SK-N-SH treated with all-trans-retinoic acid at 6 μM for 48 hours (cell line): ENCODE results near the gene LRP8.

ENCODE experiments used
- ATAC-seq: fragments of 200-7000 bp; cut with Tn5 transposase; 3 replicates; pipeline ENCODE4 v1.9.1; 2020; ENCODE audit warnings: mild to moderate bottlenecking, moderate library complexity
- ARNTL ChIP-seq: fragments of 450-650 bp; formaldehyde crosslinking; IDR thresholded peaks from 2 replicates; pipeline ENCODE4 v1.5.0; 2020; ENCODE audit warnings: low read depth, mild to moderate bottlenecking, moderate library complexity, borderline replicate concordance
- BACH2 ChIP-seq: fragments of 250-450 bp; sonication (Bioruptor Pico); IDR thresholded peaks from 2 replicates; pipeline ENCODE4 v1.9.0; 2021; ENCODE audit warnings: mild to moderate bottlenecking, borderline replicate concordance
- CREB5 ChIP-seq: fragments of 250-450 bp; sonication (Bioruptor Pico); IDR thresholded peaks from 2 replicates; pipeline ENCODE4 v1.5.1; 2020; ENCODE audit warnings: low read depth, mild to moderate bottlenecking, moderate library complexity
- CSDC2 ChIP-seq: fragments of 250-450 bp; sonication (Bioruptor Pico); IDR thresholded peaks from 2 replicates; pipeline ENCODE4 v1.5.0; 2020; ENCODE audit warnings: mild to moderate bottlenecking, moderate library complexity
- CSRNP3 ChIP-seq: fragments of 250-450 bp; sonication (Bioruptor Pico); IDR thresholded peaks from 2 replicates; pipeline ENCODE4 v1.5.1; 2021; ENCODE audit warnings: mild to moderate bottlenecking, moderate library complexity
- ESRRG ChIP-seq: fragments of 250-450 bp; sonication (Bioruptor Pico); IDR thresholded peaks from 2 replicates; pipeline ENCODE4 v1.6.1; 2021; ENCODE audit warnings: mild to moderate bottlenecking
- GLIS3 ChIP-seq: fragments of 250-450 bp; sonication (Bioruptor Pico); IDR thresholded peaks from 2 replicates; pipeline ENCODE4 v1.5.0; 2020; ENCODE audit warnings: mild to moderate bottlenecking, moderate library complexity
- ISL1 ChIP-seq: fragments of 250-450 bp; sonication (Bioruptor Pico); IDR thresholded peaks from 2 replicates; pipeline ENCODE4 v2.1.2; 2022; ENCODE audit warnings: mild to moderate bottlenecking, moderate library complexity
- OSR1 ChIP-seq: fragments of 250-450 bp; sonication (Bioruptor Pico); IDR thresholded peaks from 2 replicates; pipeline ENCODE4 v1.8.0; 2022; ENCODE audit warnings: moderate library complexity, mild to moderate bottlenecking, inconsistent platforms
- PATZ1 ChIP-seq: fragments of 250-450 bp; sonication (Bioruptor Pico); IDR thresholded peaks from 2 replicates; pipeline ENCODE4 v1.8.0; 2020; ENCODE audit warnings: mild to moderate bottlenecking, moderate library complexity, borderline replicate concordance
- POU6F1 ChIP-seq: fragments of 250-450 bp; sonication (Bioruptor Pico); IDR thresholded peaks from 2 replicates; pipeline ENCODE4 v1.8.0; 2021; ENCODE audit warnings: low read depth, mild to moderate bottlenecking, moderate library complexity, borderline replicate concordance
- PPARA ChIP-seq: fragments of 250-450 bp; sonication (Bioruptor Pico); IDR thresholded peaks from 2 replicates; pipeline ENCODE4 v1.5.0; 2020; ENCODE audit warnings: mild to moderate bottlenecking, borderline replicate concordance
- SNAI2 ChIP-seq: fragments of 250-450 bp; sonication (Bioruptor Pico); IDR thresholded peaks from 2 replicates; pipeline ENCODE4 v1.5.0; 2020; ENCODE audit warnings: mild to moderate bottlenecking, moderate library complexity
- TCF4 ChIP-seq: fragments of 250-450 bp; sonication (Bioruptor Pico); IDR thresholded peaks from 2 replicates; pipeline ENCODE4 v1.8.0; 2021; ENCODE audit warnings: mild to moderate bottlenecking, moderate library complexity, borderline replicate concordance
- TOX ChIP-seq: fragments of 250-450 bp; sonication (Bioruptor Pico); IDR thresholded peaks from 2 replicates; pipeline ENCODE4 v1.8.0; 2021; ENCODE audit warnings: mild to moderate bottlenecking, moderate library complexity, borderline replicate concordance
- TSHZ2 ChIP-seq: fragments of 250-450 bp; sonication (Bioruptor Pico); IDR thresholded peaks from 2 replicates; pipeline ENCODE4 v1.5.0; 2020; ENCODE audit warnings: mild to moderate bottlenecking, moderate library complexity
- ZC3H10 ChIP-seq: fragments of 250-450 bp; sonication (Bioruptor Pico); IDR thresholded peaks from 2 replicates; pipeline ENCODE4 v1.5.1; 2021; ENCODE audit warnings: mild to moderate bottlenecking, moderate library complexity
- ZFP3 ChIP-seq: fragments of 250-450 bp; sonication (Bioruptor Pico); IDR thresholded peaks from 2 replicates; pipeline ENCODE4 v1.5.0; 2020; ENCODE audit warnings: mild to moderate bottlenecking, moderate library complexity
- ZFP30 ChIP-seq: fragments of 450-650 bp; formaldehyde crosslinking; IDR thresholded peaks from 2 replicates; pipeline ENCODE4 v1.5.0; 2022; ENCODE audit warnings: mild to moderate bottlenecking, moderate library complexity
- ZNF565 ChIP-seq: fragments of 450-650 bp; formaldehyde crosslinking; conservative IDR thresholded peaks from 2 replicates; pipeline ENCODE4 v1.5.0; 2020; ENCODE audit warnings: low read depth, mild to moderate bottlenecking, moderate library complexity
- ZNF70 ChIP-seq: fragments of 450-650 bp; formaldehyde crosslinking; IDR thresholded peaks from 2 replicates; pipeline ENCODE4 v1.5.0; 2020; ENCODE audit warnings: mild to moderate bottlenecking, moderate library complexity
- ZNF8 ChIP-seq: fragments of 450-650 bp; formaldehyde crosslinking; IDR thresholded peaks from 2 replicates; pipeline ENCODE4 v1.5.0; 2020; ENCODE audit warnings: mild to moderate bottlenecking, moderate library complexity

The LRP8 gene

GRCh38 chr1:53342735-53343470 is 15.0 kb upstream of the LRP8 start:
- no peak for ATAC-seq
- no peak for TF ChIP-seq ZC3H10 (CRISPR knock-in tag)
- no peak for TF ChIP-seq ZNF565 (CRISPR knock-in tag)
- no peak for TF ChIP-seq ZFP3 (CRISPR knock-in tag)
- no peak for TF ChIP-seq ISL1
- TF ChIP-seq ZNF70, result no peak
- no peak for TF ChIP-seq PPARA (CRISPR knock-in tag)
- TF ChIP-seq CSRNP3, result no peak
- TF ChIP-seq CSDC2 (CRISPR knock-in tag), result no peak
- TF ChIP-seq OSR1 (CRISPR knock-in tag), result no peak
- no peak for TF ChIP-seq BACH2 (CRISPR knock-in tag)

- ATAC-seq, result no peak
- TF ChIP-seq PATZ1 (CRISPR knock-in tag) (no peak), BACH2 (CRISPR knock-in tag) (no peak), TOX (CRISPR knock-in tag) (no peak), ESRRG (CRISPR knock-in tag) (no peak), ARNTL (CRISPR knock-in tag) (no peak), SNAI2 (no peak), POU6F1 (CRISPR knock-in tag) (no peak), TCF4 (CRISPR knock-in tag) (no peak), CSDC2 (CRISPR knock-in tag) (no peak), ZC3H10 (CRISPR knock-in tag) (no peak), CREB5 (no peak), ZNF565 (CRISPR knock-in tag) (no peak), ZFP30 (CRISPR knock-in tag) (no peak), ZNF8 (CRISPR knock-in tag) (no peak), GLIS3 (no peak), CSRNP3 (no peak), ZFP3 (CRISPR knock-in tag) (no peak)
Measured at GRCh38 chr1:53341961-53342707, 14.3 kb upstream of the LRP8 start.

GRCh38 chr1:53341521-53341895 is 13.6 kb upstream of the LRP8 start:
- ATAC-seq, result no peak
- TF ChIP-seq ZC3H10 (CRISPR knock-in tag), result no peak
- TF ChIP-seq ZNF565 (CRISPR knock-in tag), result no peak
- TF ChIP-seq CREB5, result no peak
- TF ChIP-seq SNAI2, result no peak
- no peak for TF ChIP-seq TOX (CRISPR knock-in tag)
- no peak for TF ChIP-seq TSHZ2
- TF ChIP-seq TCF4 (CRISPR knock-in tag), result no peak
- TF ChIP-seq POU6F1 (CRISPR knock-in tag), result no peak
- no peak for TF ChIP-seq ARNTL (CRISPR knock-in tag)
- no peak for TF ChIP-seq ISL1
